A673 (cell line): ENCODE measurements around the gene MFSD1. TPM values are rescaled to one million over a fixed set of nuclear protein-coding genes. Genes with fewer than 3 reads are reported as not detected.

Experiments
- Bru-seq: library from RNA; stranded (reverse); fragments of 400-500 nt; gene quantifications from one replicate; lab custom pipeline; 2021; lab: Mats Ljungman, UMichigan
- BruChase-seq, 2 experiments: library from RNA; stranded (reverse); fragments of 400-500 nt; gene quantifications; one replicate each; lab custom pipeline; 2021; lab: Mats Ljungman, UMichigan
- BruUV-seq: library from RNA; stranded (reverse); fragments of 400-500 nt; replicated peaks from 2 replicates; lab custom pipeline; 2021; lab: Mats Ljungman, UMichigan
- CTCF ChIA-PET: fragments of 300-600 bp; sonication (Branson Sonifier 250); formaldehyde crosslinking; loops from one replicate; lab custom pipeline; 2022; ENCODE audit warnings: antibody characterized with exemption; lab: Charles Lee
- POLR2A ChIA-PET: fragments of 300-600 bp; sonication (Branson Sonifier 250); formaldehyde crosslinking; loops from one replicate; lab custom pipeline; 2022; ENCODE audit warnings: antibody characterized with exemption; ENCODE audit not compliant: low non-redundant PET; lab: Charles Lee
- DNase-seq: peaks from one replicate; pipeline ENCODE4 v3.0.0-alpha.2; 2015; ENCODE audit warnings: low spot score
- H3K27ac ChIP-seq: fragments of 200-600 bp; sonication (generic); 2 replicates; pipeline ENCODE4 v1.5.1; 2016; ENCODE audit warnings: mixed run types, low read depth, mild to moderate bottlenecking, mixed read lengths, antibody characterized with exemption, low read length; ENCODE audit not compliant: poor library complexity, severe bottlenecking
- H3K27me3 ChIP-seq: fragments of 200-600 bp; sonication (generic); replicated peaks from 2 replicates; pipeline ENCODE4 v1.6.1; 2017; ENCODE audit warnings: mixed run types, low read depth, mild to moderate bottlenecking, mixed read lengths, antibody characterized with exemption, low read length; ENCODE audit not compliant: insufficient read depth, poor library complexity
- H3K36me3 ChIP-seq: fragments of 200-600 bp; sonication (generic); 2 replicates; pipeline ENCODE4 v1.6.1; 2016; ENCODE audit warnings: mixed run types, mild to moderate bottlenecking, mixed read lengths, antibody characterized with exemption, low read length; ENCODE audit not compliant: insufficient read depth, poor library complexity, severe bottlenecking
- H3K4me1 ChIP-seq: fragments of 200-600 bp; sonication (generic); 2 replicates; pipeline ENCODE4 v1.6.1; 2017; ENCODE audit warnings: mixed run types, mild to moderate bottlenecking, mixed read lengths, antibody characterized with exemption, low read length; ENCODE audit not compliant: insufficient read depth, poor library complexity, severe bottlenecking
- H3K4me3 ChIP-seq: fragments of 200-600 bp; sonication (generic); 2 replicates; pipeline ENCODE4 v1.5.1; 2016; ENCODE audit warnings: low read depth, mixed run types, mild to moderate bottlenecking, mixed read lengths, low read length; ENCODE audit not compliant: poor library complexity, severe bottlenecking
- H3K9me3 ChIP-seq: fragments of 200-600 bp; sonication (generic); 2 replicates; pipeline ENCODE4 v1.6.1; 2016; ENCODE audit warnings: mixed run types, low read depth, mild to moderate bottlenecking, mixed read lengths, antibody characterized with exemption, low read length; ENCODE audit not compliant: poor library complexity, severe bottlenecking
- EZH2 ChIP-seq: fragments of 200-600 bp; sonication (generic); IDR thresholded peaks from 2 replicates; pipeline ENCODE4 v1.6.1; 2017; ENCODE audit warnings: borderline replicate concordance, low read depth, mild to moderate bottlenecking, mixed read lengths, antibody characterized with exemption, low read length; ENCODE audit not compliant: poor library complexity, severe bottlenecking
- intact Hi-C: fragments of 100-400 bp; cut with micrococcal nuclease; formaldehyde crosslinking; loops from one replicate; pipeline ENCODE4 v1.10.0; 2022; ENCODE audit not compliant: unreplicated experiment
- long read RNA-seq: library from polyadenylated mRNA; stranded (forward); transcript quantifications from one replicate; pipeline ENCODE4 v2.0.0, GENCODE V29; 2022
- total RNA-seq: library from RNA; stranded (reverse); gene quantifications from 2 replicates; pipeline ENCODE4 v1.2.3, GENCODE V29; 2021
- TF ChIP-seq, protein P1 (sequence below): fragments of 300-800, 200-600 bp; sonication (generic); conservative IDR thresholded peaks from 2 replicates; pipeline ENCODE4 v1.5.1; 2017; ENCODE audit warnings: low read depth, mild to moderate bottlenecking, antibody characterized with exemption, low read length, moderate library complexity, mixed read lengths

Gene MFSD1, protein sequence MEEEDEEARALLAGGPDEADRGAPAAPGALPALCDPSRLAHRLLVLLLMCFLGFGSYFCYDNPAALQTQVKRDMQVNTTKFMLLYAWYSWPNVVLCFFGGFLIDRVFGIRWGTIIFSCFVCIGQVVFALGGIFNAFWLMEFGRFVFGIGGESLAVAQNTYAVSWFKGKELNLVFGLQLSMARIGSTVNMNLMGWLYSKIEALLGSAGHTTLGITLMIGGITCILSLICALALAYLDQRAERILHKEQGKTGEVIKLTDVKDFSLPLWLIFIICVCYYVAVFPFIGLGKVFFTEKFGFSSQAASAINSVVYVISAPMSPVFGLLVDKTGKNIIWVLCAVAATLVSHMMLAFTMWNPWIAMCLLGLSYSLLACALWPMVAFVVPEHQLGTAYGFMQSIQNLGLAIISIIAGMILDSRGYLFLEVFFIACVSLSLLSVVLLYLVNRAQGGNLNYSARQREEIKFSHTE
- total RNA-seq (15.2 and 16.1 TPM in 2 replicates), Bru-seq, nascent RNA (percentile 62 among the genes with signal in this experiment), BruChase-seq, experiment 1, labeled RNA remaining after a 2-hour chase (percentile 63 among the genes with signal in this experiment), BruChase-seq, experiment 2, labeled RNA remaining after a 6-hour chase (percentile 65 among the genes with signal in this experiment)
- long read RNA-seq, transcript MFSD1-215 (15 exons, 2,121 nt) = minor isoform, 5 of 30 reads
- long read RNA-seq, transcript MFSD1-203 (16 exons, 2,423 nt) = major isoform, 22 of 30 reads
- long read RNA-seq, partial matches to known transcripts = 0 of 30 reads
- long read RNA-seq, other reads (novel, unspliced or antisense) = 3 of 30 reads

DNA sequence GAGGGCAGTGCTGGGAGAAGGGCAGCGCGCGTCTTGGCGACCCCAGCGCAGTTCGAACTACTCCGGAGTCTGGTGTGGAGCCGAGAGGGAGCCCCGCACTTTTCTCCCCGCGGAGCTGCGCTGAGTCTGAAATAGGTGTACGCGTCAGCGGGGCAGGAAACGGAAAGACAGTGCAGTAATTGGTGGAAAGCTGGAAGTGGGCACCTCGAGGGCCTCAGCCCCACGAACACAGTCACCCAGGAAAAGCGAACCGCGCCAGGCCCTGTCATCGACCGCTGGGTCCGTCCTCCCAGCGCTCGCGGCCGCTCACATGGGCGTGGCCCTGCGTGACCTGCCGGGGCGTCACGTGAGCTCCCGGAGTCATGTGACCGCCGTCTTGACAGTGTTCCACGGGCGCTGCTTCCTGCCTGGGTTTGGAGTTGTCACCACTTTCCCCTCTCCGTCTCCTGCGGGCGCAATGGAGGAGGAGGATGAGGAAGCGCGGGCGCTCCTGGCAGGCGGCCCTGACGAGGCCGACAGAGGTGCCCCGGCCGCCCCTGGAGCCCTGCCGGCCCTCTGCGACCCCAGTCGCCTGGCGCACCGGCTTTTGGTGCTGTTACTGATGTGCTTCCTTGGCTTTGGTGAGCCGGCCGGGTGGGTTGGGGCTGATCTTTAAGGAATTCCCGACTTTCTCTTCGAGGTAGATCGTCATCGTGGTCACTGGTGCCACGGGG lies at the start of gene MFSD1:
TSS of gene MFSD1 (plus strand) at position 359 of the 713 bp plus-strand sequence. CDS start at position 458, 99 bp downstream.
- POLR2A ChIA-PET = interaction anchor here (0.6 kb wide), 1 partner anchor 433 kb away, joined by 3 read pairs; no protein-coding TSS in a partner anchor
- TF ChIP-seq EZH2 = no peak
- TF ChIP-seq, protein P1, sequence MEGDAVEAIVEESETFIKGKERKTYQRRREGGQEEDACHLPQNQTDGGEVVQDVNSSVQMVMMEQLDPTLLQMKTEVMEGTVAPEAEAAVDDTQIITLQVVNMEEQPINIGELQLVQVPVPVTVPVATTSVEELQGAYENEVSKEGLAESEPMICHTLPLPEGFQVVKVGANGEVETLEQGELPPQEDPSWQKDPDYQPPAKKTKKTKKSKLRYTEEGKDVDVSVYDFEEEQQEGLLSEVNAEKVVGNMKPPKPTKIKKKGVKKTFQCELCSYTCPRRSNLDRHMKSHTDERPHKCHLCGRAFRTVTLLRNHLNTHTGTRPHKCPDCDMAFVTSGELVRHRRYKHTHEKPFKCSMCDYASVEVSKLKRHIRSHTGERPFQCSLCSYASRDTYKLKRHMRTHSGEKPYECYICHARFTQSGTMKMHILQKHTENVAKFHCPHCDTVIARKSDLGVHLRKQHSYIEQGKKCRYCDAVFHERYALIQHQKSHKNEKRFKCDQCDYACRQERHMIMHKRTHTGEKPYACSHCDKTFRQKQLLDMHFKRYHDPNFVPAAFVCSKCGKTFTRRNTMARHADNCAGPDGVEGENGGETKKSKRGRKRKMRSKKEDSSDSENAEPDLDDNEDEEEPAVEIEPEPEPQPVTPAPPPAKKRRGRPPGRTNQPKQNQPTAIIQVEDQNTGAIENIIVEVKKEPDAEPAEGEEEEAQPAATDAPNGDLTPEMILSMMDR = no peak
- Histone ChIP-seq H3K36me3 (no peaks in the 10 kb centered on the region), H3K4me3 (peak within 1 kb of the TSS; percentile 91), H3K4me1 (no peaks in the 10 kb centered on the region), H3K9me3 (no peaks in the 10 kb centered on the region), H3K27ac (peak within 1 kb of the TSS; percentile 56), H3K27me3 (no peaks in the 10 kb centered on the region)
- peak; percentile 90 for DNase-seq
- CTCF ChIA-PET = no interaction called here
- intact Hi-C loops = no loop called here
- no TSS peak for BruUV-seq

DNA sequence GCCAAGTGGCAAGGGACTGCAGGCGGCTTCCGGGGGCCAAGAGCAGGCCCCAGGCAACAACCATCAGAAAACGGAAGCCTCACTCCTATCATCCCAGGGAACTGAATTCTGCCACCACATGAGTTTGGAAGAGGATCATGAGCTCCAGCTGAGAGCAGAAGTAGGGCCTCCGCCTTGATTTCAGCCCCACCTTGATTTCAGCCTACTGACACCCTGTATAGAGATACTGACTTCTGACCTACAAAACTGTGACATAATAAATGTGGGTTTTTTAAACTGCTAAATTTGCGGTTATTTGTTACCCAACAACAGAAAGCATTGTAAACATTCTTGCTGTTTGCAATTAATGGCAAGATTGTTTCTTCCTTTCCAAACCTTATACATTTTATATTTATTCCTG lies 48.0 kb upstream of the MFSD1 start:
- Histone ChIP-seq H3K9me3 (no peaks in the 10 kb centered on the region), H3K36me3 (no peaks in the 10 kb centered on the region), H3K4me3 (no peak overlapping the region), H3K4me1 (no peaks in the 10 kb centered on the region), H3K27ac (no peak overlapping the region), H3K27me3 (no peaks in the 10 kb centered on the region)
- no peak for TF ChIP-seq EZH2
- TF ChIP-seq, protein P1 = no peak
- no peak for DNase-seq
- ChIA-PET CTCF (no interaction called here), POLR2A (interaction anchor here (0.6 kb wide), 1 partner anchor 26 kb away, joined by 11 read pairs; no protein-coding TSS in a partner anchor)
- no TSS peak for BruUV-seq
- intact Hi-C loops = no loop called here

DNA sequence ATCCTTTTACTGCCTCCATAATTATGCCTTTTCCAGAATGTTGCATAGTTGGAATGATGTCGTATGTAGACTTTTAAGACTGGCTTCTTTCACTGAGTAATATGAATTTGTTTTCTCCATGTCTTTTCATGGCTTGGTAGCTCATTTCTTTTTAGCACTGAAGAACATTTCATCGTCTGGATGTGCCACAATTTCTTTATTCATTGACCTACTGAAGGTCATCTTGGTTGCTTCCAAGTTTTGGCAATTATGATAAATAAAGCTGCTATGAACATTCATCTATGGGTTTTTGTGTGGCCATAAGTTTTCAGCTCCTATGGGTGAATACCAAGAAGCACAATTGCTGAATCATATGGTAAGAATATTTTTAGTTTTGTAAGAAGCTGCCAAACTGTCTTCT lies 46.4 kb upstream of the MFSD1 start:
- Histone ChIP-seq H3K36me3 (no peaks in the 10 kb centered on the region), H3K4me3 (no peak overlapping the region), H3K27me3 (no peaks in the 10 kb centered on the region), H3K9me3 (no peaks in the 10 kb centered on the region), H3K27ac (no peak overlapping the region), H3K4me1 (no peaks in the 10 kb centered on the region)
- BruUV-seq = no TSS peak
- DNase-seq = no peak
- ChIA-PET CTCF (no interaction called here), POLR2A (no interaction called here)
- intact Hi-C loops = no loop called here
- TF ChIP-seq, protein P1 = no peak
